Activated B cell treated with CpG ODN at 0.5 μM for 24 hours (primary cell): Measurements from ENCODE around the gene INPP5E. TPM values are rescaled to one million over a fixed set of nuclear protein-coding genes. Genes with fewer than 3 reads are reported as not detected.

Source experiments
- ATAC-seq: fragments of 200-7000 bp; cut with Tn5 transposase; one replicate; pipeline ENCODE4 v1.10.0; 2021; ENCODE audit warnings: low read depth, mild to moderate bottlenecking, moderate library complexity
- CTCF ChIA-PET: fragments of 350-600 bp; sonication (Branson Sonifier 250); formaldehyde crosslinking; loops from one replicate; lab custom pipeline; 2021; ENCODE audit warnings: antibody characterized with exemption; lab: Charles Lee
- POLR2A ChIA-PET: fragments of 350-600 bp; sonication (Branson Sonifier 250); formaldehyde crosslinking; loops from one replicate; lab custom pipeline; 2021; ENCODE audit warnings: antibody characterized with exemption; lab: Charles Lee
- DNase-seq: peaks from one replicate; pipeline ENCODE4 v3.0.0; 2022
- H3K27ac Mint-ChIP-seq: one replicate; pipeline ENCODE4 v1.8.0; 2020; ENCODE audit warnings: mixed read lengths
- H3K27me3 Mint-ChIP-seq: one replicate; pipeline ENCODE4 v1.8.0; 2021; ENCODE audit warnings: mixed read lengths
- H3K36me3 Mint-ChIP-seq: one replicate; pipeline ENCODE4 v1.8.0; 2021; ENCODE audit warnings: low read depth, mixed read lengths
- H3K4me1 Mint-ChIP-seq: one replicate; pipeline ENCODE4 v1.8.0; 2021; ENCODE audit warnings: mixed read lengths
- H3K4me3 Mint-ChIP-seq: one replicate; pipeline ENCODE4 v1.8.0; 2020; ENCODE audit warnings: mild to moderate bottlenecking, mixed read lengths
- H3K9me3 Mint-ChIP-seq: one replicate; pipeline ENCODE4 v1.8.0; 2020; ENCODE audit warnings: mixed read lengths
- CTCF ChIP-seq: fragments of 200-600 bp; IDR thresholded peaks from one replicate; pipeline ENCODE4 v1.8.0; 2022; ENCODE audit warnings: antibody characterized with exemption, mild to moderate bottlenecking
- intact Hi-C: fragments of 100-400 bp; cut with micrococcal nuclease; formaldehyde crosslinking; loops from one replicate; pipeline ENCODE4 v1.15.1; 2024
- total RNA-seq: library from RNA; stranded (reverse); gene quantifications from 2 replicates; pipeline ENCODE4 v1.2.3, GENCODE V29; 2022

The INPP5E gene
- total RNA-seq, 1 donor from 2014 or later: 26.6 TPM

- CTCF ChIA-PET: no interaction called here
- Mint-ChIP-seq H3K4me3 (no peak overlapping the region), H3K36me3 (peaks cover 83% of the 10 kb centered on the region), H3K27ac (no peak overlapping the region), H3K9me3 (no peaks in the 10 kb centered on the region), H3K27me3 (no peaks in the 10 kb centered on the region), H3K4me1 (no peaks in the 10 kb centered on the region)
- ATAC-seq: no peak
- no peak for DNase-seq
- intact Hi-C loops: no loop called here
- POLR2A ChIA-PET: interaction anchor here (0.6 kb wide), 1 partner anchor 163 kb away, joined by 3 read pairs; no protein-coding TSS in a partner anchor
- TF ChIP-seq CTCF: no peak
Measured at GRCh38 chr9:136453326-136453725, 13.7 kb upstream of the INPP5E start.

- no peak overlapping the region for H3K27ac Mint-ChIP-seq
- intact Hi-C loops: no loop called here
- POLR2A ChIA-PET: no interaction called here
- no peak for ATAC-seq
- no peak for DNase-seq
- no peaks in the 10 kb centered on the region for H3K27me3 Mint-ChIP-seq
- H3K4me3 Mint-ChIP-seq: no peak overlapping the region
- TF ChIP-seq CTCF: no peak
- H3K4me1 Mint-ChIP-seq: peaks cover 6% of the 10 kb centered on the region
- CTCF ChIA-PET: no interaction called here
- no peaks in the 10 kb centered on the region for H3K9me3 Mint-ChIP-seq
- H3K36me3 Mint-ChIP-seq: peaks cover 84% of the 10 kb centered on the region
Measured at GRCh38 chr9:136451221-136451877, 11.7 kb upstream of the INPP5E start.

GRCh38 chr9:136448655-136449054 is 9.0 kb upstream of the INPP5E start:
- ATAC-seq (no peak), DNase-seq (no peak)
- POLR2A ChIA-PET: no interaction called here
- intact Hi-C loops: no loop called here
- Mint-ChIP-seq H3K9me3 (no peaks in the 10 kb centered on the region), H3K4me3 (no peak overlapping the region), H3K27ac (no peak overlapping the region), H3K4me1 (peaks cover 6% of the 10 kb centered on the region), H3K27me3 (no peaks in the 10 kb centered on the region), H3K36me3 (peaks cover 82% of the 10 kb centered on the region)
- no peak for TF ChIP-seq CTCF
- CTCF ChIA-PET: no interaction called here

GRCh38 chr9:136447173-136447778 is 7.6 kb upstream of the INPP5E start:
- H3K4me3 Mint-ChIP-seq: no peak overlapping the region
- CTCF ChIA-PET: no interaction called here
- H3K9me3 Mint-ChIP-seq: no peaks in the 10 kb centered on the region
- H3K36me3 Mint-ChIP-seq: peaks cover 84% of the 10 kb centered on the region
- H3K4me1 Mint-ChIP-seq: peaks cover 6% of the 10 kb centered on the region
- DNase-seq: no peak
- POLR2A ChIA-PET: interaction anchor here (0.5 kb wide), 1 partner anchor 29 kb away, joined by 4 read pairs; no protein-coding TSS in a partner anchor
- ATAC-seq: no peak
- intact Hi-C loops: no loop called here
- no peaks in the 10 kb centered on the region for H3K27me3 Mint-ChIP-seq
- TF ChIP-seq CTCF: no peak
- H3K27ac Mint-ChIP-seq: no peak overlapping the region

- ATAC-seq: no peak
- intact Hi-C loops: no loop called here
- ChIA-PET POLR2A (interaction anchor here (0.7 kb wide), 3 partner anchors 40 to 400 kb away, joined by 4 to 7 read pairs (median 6); no protein-coding TSS in a partner anchor), CTCF (no interaction called here)
- TF ChIP-seq CTCF: no peak
- H3K4me3 Mint-ChIP-seq: no peak overlapping the region
- no peaks in the 10 kb centered on the region for H3K27me3 Mint-ChIP-seq
- H3K27ac Mint-ChIP-seq: no peak overlapping the region
- H3K9me3 Mint-ChIP-seq: no peaks in the 10 kb centered on the region
- DNase-seq: no peak
- H3K36me3 Mint-ChIP-seq: peaks cover 82% of the 10 kb centered on the region
- peaks cover 6% of the 10 kb centered on the region for H3K4me1 Mint-ChIP-seq
Measured at GRCh38 chr9:136445799-136446198, 6.2 kb upstream of the INPP5E start.
